HG03097 (cell line): ENCODE measurements around the gene RPS19BP1.

Source experiments
- ATAC-seq: cut with Tn5 transposase; IDR thresholded peaks from one replicate; pipeline ENCODE4 v1.9.1; 2021; ENCODE audit not compliant: unreplicated experiment, low FRiP score

RPS19BP1 gene

GRCh38 chr22:39560127-39560526 lies 27.6 kb upstream of the RPS19BP1 start:
- no peak for ATAC-seq

GRCh38 chr22:39559456-39560105 lies 27.0 kb upstream of the RPS19BP1 start:
- ATAC-seq: no peak

GRCh38 chr22:39558950-39559349 lies 26.4 kb upstream of the RPS19BP1 start:
- ATAC-seq: no peak

GRCh38 chr22:39558254-39558727 lies 25.7 kb upstream of the RPS19BP1 start:
- ATAC-seq: no peak

GRCh38 chr22:39556970-39557841 lies 24.7 kb upstream of the RPS19BP1 start:
- no peak for ATAC-seq

GRCh38 chr22:39554151-39554550 lies 21.6 kb upstream of the RPS19BP1 start:
- ATAC-seq: no peak

- no peak for ATAC-seq
Observed at GRCh38 chr22:39553429-39553828, 20.9 kb upstream of the RPS19BP1 start.

GRCh38 chr22:39547587-39547947 lies 15.0 kb upstream of the RPS19BP1 start:
- ATAC-seq: no peak

- ATAC-seq: no peak
Observed at GRCh38 chr22:39546889-39547586, 14.5 kb upstream of the RPS19BP1 start.

GRCh38 chr22:39545386-39546365 lies 13.1 kb upstream of the RPS19BP1 start:
- no peak for ATAC-seq

- no peak for ATAC-seq
Observed at GRCh38 chr22:39543095-39543494, 10.5 kb upstream of the RPS19BP1 start.

GRCh38 chr22:39537975-39538374 lies 5.4 kb upstream of the RPS19BP1 start:
- ATAC-seq: no peak

- ATAC-seq: no peak
Observed at GRCh38 chr22:39536711-39537110, 4.2 kb upstream of the RPS19BP1 start.

GRCh38 chr22:39535831-39536449 lies 3.4 kb upstream of the RPS19BP1 start:
- no peak for ATAC-seq

GRCh38 chr22:39535357-39535725 lies 2.8 kb upstream of the RPS19BP1 start:
- no peak for ATAC-seq

- ATAC-seq: no peak
Observed at GRCh38 chr22:39534591-39535356, 2.2 kb upstream of the RPS19BP1 start.

GRCh38 chr22:39534092-39534506 lies 1.6 kb upstream of the RPS19BP1 start:
- ATAC-seq: no peak

GRCh38 chr22:39530692-39531331 lies 1.7 kb downstream of the RPS19BP1 start:
- no peak for ATAC-seq

GRCh38 chr22:39530116-39530515 lies 2.4 kb downstream of the RPS19BP1 start:
- no peak for ATAC-seq
